H1 (cell line): ENCODE data around the gene ZNF672. TPM values are rescaled to one million over a fixed set of nuclear protein-coding genes. Genes with fewer than 3 reads are reported as not detected.

ENCODE experiments used
- CTCF ChIA-PET: fragments of 300-600 bp; sonication (Branson Sonifier 250); formaldehyde crosslinking; loops from one replicate; lab custom pipeline; 2021; ENCODE audit not compliant: partially characterized antibody; lab: Charles Lee
- POLR2A ChIA-PET: fragments of 300-600 bp; sonication (Branson Sonifier 250); formaldehyde crosslinking; loops from one replicate; lab custom pipeline; 2021; ENCODE audit warnings: inconsistent platforms; ENCODE audit not compliant: partially characterized antibody; lab: Charles Lee
- DNase-seq, 2 experiments: peaks; one replicate each; pipeline versions ENCODE4 v3.0.0 to v3.0.0-alpha.2; 2010 to 2022; ENCODE audit warnings: low spot score in 2 of 2, low read depth in 1 of 2, mixed read lengths in 1 of 2
- FAIRE-seq: peaks from 2 replicates; lab custom pipeline; 2011; peaks lifted over from hg19 to GRCh38; lab: Jason Lieb, UNC
- H2AFZ ChIP-seq: 2 replicates; pipeline ENCODE4 v1.8.1; 2012; ENCODE audit warnings: low read length, inconsistent platforms
- H2AK5ac ChIP-seq: 2 replicates; pipeline ENCODE4 v1.6.1; 2013; ENCODE audit warnings: low read depth, low read length
- H2BK120ac ChIP-seq: replicated peaks from 2 replicates; pipeline ENCODE3; 2013; ENCODE audit warnings: low read depth, low read length, inconsistent platforms
- H2BK12ac ChIP-seq: 2 replicates; pipeline ENCODE4 v1.6.1; 2013; ENCODE audit warnings: low read depth, low read length
- H2BK15ac ChIP-seq: 2 replicates; pipeline ENCODE4 v1.6.1; 2013; ENCODE audit warnings: low read length
- H2BK20ac ChIP-seq: 2 replicates; pipeline ENCODE4 v1.6.1; 2013; ENCODE audit warnings: low read length
- H2BK5ac ChIP-seq: 2 replicates; pipeline ENCODE4 v1.6.1; 2013; ENCODE audit warnings: low read depth, low read length
- H3K14ac ChIP-seq: 2 replicates; pipeline ENCODE4 v1.6.1; 2013; ENCODE audit warnings: inconsistent platforms; ENCODE audit not compliant: insufficient read length
- H3K18ac ChIP-seq: 2 replicates; pipeline ENCODE4 v1.6.1; 2013; ENCODE audit warnings: low read length; ENCODE audit errors: extremely low read depth
- H3K23ac ChIP-seq: 2 replicates; pipeline ENCODE4 v1.6.1; 2013; ENCODE audit warnings: inconsistent platforms; ENCODE audit not compliant: insufficient read length
- H3K23me2 ChIP-seq: 2 replicates; pipeline ENCODE4 v1.6.1; 2013; ENCODE audit warnings: low read depth, low read length
- H3K27ac ChIP-seq: 2 replicates; pipeline ENCODE4 v1.6.1; 2011; ENCODE audit warnings: low read depth, low read length, inconsistent platforms
- H3K27me3 ChIP-seq, 4 experiments: replicated peaks in 1 of 4; 1 replicate in 1 of 4; 2 replicates in 3 of 4; pipeline versions ENCODE4 v1.6.1 to v1.8.1; 2011 to 2013; ENCODE audit warnings: low read length in 3 of 4, mild to moderate bottlenecking in 3 of 4, inconsistent platforms in 2 of 4, mixed read lengths in 2 of 4, moderate library complexity in 1 of 4; ENCODE audit not compliant: control insufficient read depth in 3 of 4, insufficient read depth in 3 of 4; ENCODE audit errors: extremely low read depth in 1 of 4
- H3K36me3 ChIP-seq, 4 experiments: 2 replicates each; pipeline versions ENCODE4 v1.6.1 to v1.8.1; 2011 to 2013; ENCODE audit warnings: mild to moderate bottlenecking in 4 of 4, low read length in 3 of 4, moderate library complexity in 2 of 4, control low read depth in 1 of 4, inconsistent platforms in 1 of 4; ENCODE audit not compliant: insufficient read depth in 4 of 4, control insufficient read depth in 2 of 4
- H3K4ac ChIP-seq: replicated peaks from 2 replicates; pipeline ENCODE3; 2013; ENCODE audit warnings: low read length, low read depth, mixed read lengths, inconsistent platforms; ENCODE audit not compliant: insufficient read length
- H3K4me1 ChIP-seq, 4 experiments: replicated peaks in 1 of 4; 1 replicate in 1 of 4; 2 replicates in 3 of 4; pipeline versions ENCODE4 v1.6.1 to v1.8.1; 2011 to 2013; ENCODE audit warnings: low read length in 3 of 4, inconsistent platforms in 2 of 4, mixed read lengths in 1 of 4; ENCODE audit not compliant: insufficient read depth in 4 of 4, control insufficient read depth in 3 of 4
- H3K4me2 ChIP-seq, 2 experiments: 2 replicates each; pipeline versions ENCODE4 v1.6.1 to v1.8.1; 2011 to 2013; ENCODE audit warnings: low read depth in 2 of 2, low read length in 2 of 2, control low read depth in 1 of 2, inconsistent platforms in 1 of 2, mild to moderate bottlenecking in 1 of 2; ENCODE audit not compliant: insufficient read depth in 1 of 2
- H3K4me3 ChIP-seq, 4 experiments: fragments of 200-600, 300-600 bp in 1 of 4; sonication (generic), shearing (Covaris generic), sonication (Bioruptor Twin) in 1 of 4; 2 replicates each; pipeline versions ENCODE4 v1.5.1 to v1.8.1; 2011 to 2016; ENCODE audit warnings: low read length in 4 of 4, low read depth in 3 of 4, control low read depth in 2 of 4, inconsistent platforms in 2 of 4, mild to moderate bottlenecking in 2 of 4, mixed read lengths in 1 of 4, moderate library complexity in 1 of 4; ENCODE audit not compliant: insufficient read depth in 2 of 4; ENCODE audit errors: extremely low read depth in 1 of 4
- H3K56ac ChIP-seq: replicated peaks from 2 replicates; pipeline ENCODE3; 2013; ENCODE audit warnings: low read depth, mild to moderate bottlenecking, mixed read lengths, low read length, inconsistent platforms; ENCODE audit not compliant: insufficient read length
- H3K79me1 ChIP-seq: 2 replicates; pipeline ENCODE4 v1.6.1; 2013; ENCODE audit warnings: low read depth, low read length, control low read depth
- H3K79me2 ChIP-seq, 2 experiments: 2 replicates each; pipeline versions ENCODE4 v1.6.1 to v1.8.1; 2012 to 2013; ENCODE audit warnings: low read length in 2 of 2, mild to moderate bottlenecking in 2 of 2, inconsistent platforms in 1 of 2; ENCODE audit not compliant: insufficient read depth in 2 of 2, control insufficient read depth in 1 of 2
- H3K9ac ChIP-seq, 4 experiments: replicated peaks in 1 of 4; 1 replicate in 1 of 4; 2 replicates in 3 of 4; pipeline versions ENCODE4 v1.6.1 to v1.8.1; 2011 to 2013; ENCODE audit warnings: low read depth in 3 of 4, low read length in 3 of 4, control low read depth in 2 of 4, mild to moderate bottlenecking in 2 of 4, moderate library complexity in 2 of 4, inconsistent platforms in 1 of 4; ENCODE audit errors: extremely low read depth in 1 of 4
- H3K9me3 ChIP-seq, 2 experiments: 2 replicates each; pipeline versions ENCODE4 v1.6.1 to v1.8.1; 2012 to 2013; ENCODE audit warnings: mild to moderate bottlenecking in 2 of 2, moderate library complexity in 2 of 2, control low read depth in 1 of 2, inconsistent platforms in 1 of 2, low read depth in 1 of 2, low read length in 1 of 2, mixed read lengths in 1 of 2; ENCODE audit not compliant: insufficient read depth in 2 of 2
- H4K20me1 ChIP-seq, 2 experiments: replicated peaks in 1 of 2; 2 replicates each; pipeline versions ENCODE3 to v1.8.1; 2011 to 2013; ENCODE audit warnings: inconsistent platforms in 2 of 2, low read length in 2 of 2, mild to moderate bottlenecking in 1 of 2; ENCODE audit not compliant: insufficient read depth in 2 of 2, control insufficient read depth in 1 of 2
- H4K5ac ChIP-seq: 2 replicates; pipeline ENCODE4 v1.6.1; 2013; ENCODE audit warnings: low read length, low read depth, mixed read lengths, inconsistent platforms; ENCODE audit not compliant: insufficient read length
- H4K8ac ChIP-seq: 2 replicates; pipeline ENCODE4 v1.8.0; 2013; ENCODE audit warnings: mild to moderate bottlenecking, moderate library complexity, low read length, inconsistent platforms; ENCODE audit not compliant: insufficient read depth; ENCODE audit errors: extremely low read depth
- H4K91ac ChIP-seq: replicated peaks from 2 replicates; pipeline ENCODE3; 2013; ENCODE audit warnings: low read length, mixed read lengths, inconsistent platforms; ENCODE audit not compliant: insufficient read length
- BCL11A ChIP-seq, 2 experiments: IDR thresholded peaks; one replicate each; pipeline ENCODE4 v1.6.1; 2011; ENCODE audit warnings: low read depth in 2 of 2, low read length in 2 of 2, mild to moderate bottlenecking in 2 of 2
- CHD2 ChIP-seq: IDR thresholded peaks from 2 replicates; pipeline ENCODE4 v1.6.1; 2012; ENCODE audit warnings: low read length, improper control_type of control experiment
- CTBP2 ChIP-seq: IDR thresholded peaks from 2 replicates; pipeline ENCODE4 v1.7.0; 2011; ENCODE audit warnings: borderline replicate concordance, mild to moderate bottlenecking, moderate library complexity, mixed read lengths, low read length; ENCODE audit not compliant: insufficient read depth, insufficient read length
- KDM5A ChIP-seq: fragments of 200-600 bp; IDR thresholded peaks from 2 replicates; pipeline ENCODE4 v1.7.1; 2012; ENCODE audit warnings: mild to moderate bottlenecking, low read length, inconsistent platforms, mixed read lengths
- RNF2 ChIP-seq: fragments of 200-900, 300-1000 bp; sonication (generic); IDR thresholded peaks from 2 replicates; pipeline ENCODE4 v1.7.1; 2016; ENCODE audit warnings: borderline replicate concordance, low read depth, mild to moderate bottlenecking, antibody characterized with exemption, low read length; ENCODE audit not compliant: poor library complexity, severe bottlenecking; ENCODE audit errors: missing control alignments
- SIX5 ChIP-seq: IDR thresholded peaks from 2 replicates; pipeline ENCODE4 v1.6.1; 2011; ENCODE audit warnings: mild to moderate bottlenecking, low read depth, low read length
- SRF ChIP-seq: IDR thresholded peaks from 2 replicates; pipeline ENCODE4 v1.6.1; 2011; ENCODE audit warnings: mild to moderate bottlenecking, low read depth, low read length, moderate library complexity
- TAF7 ChIP-seq: optimal IDR thresholded peaks from 2 replicates; pipeline ENCODE3; 2011; ENCODE audit warnings: low read depth, mild to moderate bottlenecking, inconsistent platforms, low read length, moderate library complexity, borderline replicate concordance
- TBP ChIP-seq: IDR thresholded peaks from 2 replicates; pipeline ENCODE4 v1.6.1; 2011; ENCODE audit warnings: low read depth, low read length, improper control_type of control experiment
- WGBS, 2 experiments: shearing (Covaris generic) in 1 of 2; methylation state at CpG; one replicate each; pipeline versions ENCODE4 v1.1.6 to v1.1.7; 2013 to 2015; ENCODE audit warnings: low lambda C conversion rate in 2 of 2, mixed read lengths in 2 of 2, inconsistent platforms in 1 of 2, low coverage in 1 of 2, missing lambda C conversion rate in 1 of 2; ENCODE audit not compliant: insufficient replicate concordance in 2 of 2, insufficient coverage in 1 of 2, insufficient read length in 1 of 2; ENCODE audit errors: extremely low coverage in 1 of 2, missing lambda C conversion rate in 1 of 2; 5-methylcytosine and 5-hydroxymethylcytosine counted together
- polyA plus RNA-seq, 7 experiments: library from polyadenylated mRNA; depleted of rRNA in 3 of 7; stranded (reverse) in 5 of 7; unstranded in 2 of 7; fragments of >200 nt in 5 of 7; fragments of 200-250 nt in 2 of 7; gene quantifications; 1 replicate in 5 of 7; 2 replicates in 1 of 7; 4 replicates in 1 of 7; pipeline versions ENCODE4 v1.2.1 to v1.2.3, GENCODE V29; 2011 to 2013; ENCODE audit warnings: missing spikeins in 2 of 7, mixed read lengths in 2 of 7
- total RNA-seq: library from RNA; stranded (reverse); fragmentation: NEBNext Ultra II Directional; extraction: Animal tissue kit (Norgen Biotek cat#: 25700); gene quantifications from 2 replicates; pipeline ENCODE4 v1.2.1, GENCODE V29; 2021

The ZNF672 gene
- total and polyA plus RNA-seq, 2 of the 8 experiments (the other 6 are each of a cell fraction or from before 2014, with no cell fraction given) = 30.7 to 40.4 TPM

- no peak overlapping the region for H4K5ac ChIP-seq
- no peak for FAIRE-seq
- peaks cover 10 to 42% (median 37%) of the 10 kb centered on the region in 4 experiments for H3K36me3 ChIP-seq
- TF ChIP-seq SIX5 = no peak
- no peak for TF ChIP-seq SRF
- no peak for TF ChIP-seq CHD2
- no peak for TF ChIP-seq BCL11A (IDR thresholded peaks at IDR 0.05; ENCODE audit: low read depth in 2 of 2, low read length in 2 of 2)
- TF ChIP-seq RNF2 = no peak
- TF ChIP-seq TAF7 = no peak
- TF ChIP-seq KDM5A = no peak
- no peak for TF ChIP-seq TBP
- TF ChIP-seq CTBP2 = no peak
These were observed 14.7 kb downstream of the ZNF672 start for GRCh38 chr1:248852481-248853405.

More at GRCh38 chr1:248852481-248853405, 14.7 kb downstream of the ZNF672 start:
- Histone ChIP-seq H4K20me1 (peaks cover 7 to 20% of the 10 kb centered on the region in 2 experiments), H3K4me1 (peaks cover 0 to 7% (median 6%) of the 10 kb centered on the region in 4 experiments; a peak in 6 of 7 replicates), H3K4ac (no peak overlapping the region), H2BK5ac (no peak overlapping the region), H2BK12ac (no peak overlapping the region), H2BK120ac (no peak overlapping the region), H3K14ac (no peak overlapping the region), H3K27ac (no peak overlapping the region), H3K56ac (no peak overlapping the region), H3K18ac (no peak overlapping the region), H3K9ac (no peak overlapping the region), H3K4me3 (no peak overlapping the region), H3K4me2 (no peak overlapping the region), H4K91ac (no peak overlapping the region), H2AFZ (no peak overlapping the region), H3K9me3 (no peaks in the 10 kb centered on the region), H3K27me3 (no peaks in the 10 kb centered on the region), H3K23ac (no peak overlapping the region), H2AK5ac (no peak overlapping the region), H3K23me2 (peaks cover 5% of the 10 kb centered on the region), H4K8ac (no peak overlapping the region; the same call in none of the 2 replicates), H3K79me1 (0 out of 2 replicates have a peak, but pooled peaks cover 2% of the 10 kb centered on the region), H3K79me2 (peaks cover 0 to 7% of the 10 kb centered on the region in 2 experiments; a peak in 1 of 4 replicates), H2BK20ac (no peak overlapping the region), H2BK15ac (no peak overlapping the region)
- no peak for DNase-seq
- CTCF ChIA-PET = interaction anchor here (0.7 to 4.1 kb wide), 3 partner anchors 11 to 27 kb away, joined by 3 to 27 read pairs (median 3); partner anchors contain the start of gene SH3BP5L
- POLR2A ChIA-PET = interaction anchor here (2.0 kb wide), 1 partner anchor 10 kb away, joined by 5 read pairs; no protein-coding TSS in a partner anchor
- WGBS, 2 experiments = 90% methylated on average over 7 of the region's 7 CpGs; no CpG with 5 or more reads in 1 of the 2 experiments
